Mucosa of descending colon (tissue), 3 donors: ENCODE data around the gene RRP8. TPM values are rescaled to one million over a fixed set of nuclear protein-coding genes. Genes with fewer than 3 reads are reported as not detected.

ENCODE experiments used
- ATAC-seq: fragments of 200-7000 bp; cut with Tn5 transposase; one replicate; pipeline ENCODE4 v1.9.1; 2020; ENCODE audit warnings: mild to moderate bottlenecking, moderate library complexity
- DNase-seq, 3 donors: peaks; one replicate each; pipeline ENCODE4 v3.0.0-alpha.2; 2020
- H3K36me3 ChIP-seq: fragments of 200-600 bp; one replicate; pipeline ENCODE4 v1.8.0; 2021; ENCODE audit warnings: low read depth, mild to moderate bottlenecking
- H3K4me1 ChIP-seq: fragments of 200-600 bp; one replicate; pipeline ENCODE4 v1.8.0; 2021; ENCODE audit warnings: low read depth, mild to moderate bottlenecking
- H3K4me3 ChIP-seq: fragments of 200-600 bp; one replicate; pipeline ENCODE4 v1.8.0; 2021; ENCODE audit warnings: mild to moderate bottlenecking
- H3K9me3 ChIP-seq: fragments of 200-600 bp; one replicate; pipeline ENCODE4 v1.8.0; 2021; ENCODE audit warnings: mild to moderate bottlenecking
- intact Hi-C, 2 donors: fragments of 100-400 bp; cut with DNase I in 1 of 2; cut with micrococcal nuclease in 1 of 2; formaldehyde crosslinking; loops; one replicate each; pipeline versions ENCODE4 v1.11.0 to v1.11.1; 2022; cut with DNase I, micrococcal nuclease
- total RNA-seq, 3 donors: library from RNA; stranded (reverse); fragmentation: NEBNext Ultra II Directional in 2 of 3; extraction: Animal tissue kit (Norgen Biotek cat#: 25700) in 2 of 3; gene quantifications; one replicate each; pipeline versions ENCODE4 v1.2.1 to v1.2.4, GENCODE V29; 2021 to 2023
- TF ChIP-seq, protein P1 (sequence below): fragments of 200-600 bp; IDR thresholded peaks from one replicate; pipeline ENCODE4 v1.8.0; 2022; ENCODE audit warnings: antibody characterized with exemption, mild to moderate bottlenecking
- donor health status: DM: no; HTN: no; CAD: no; lungs with moderate emphysema.
- donor health status: DM: no; HTN: no; CAD: no.
- donor health status: DM: no; HTN: yes; CAD: no.

RRP8 gene
- total RNA-seq, 3 donors from 2014 or later, result 20.5 to 33.7 (median 20.7) TPM

DNA sequence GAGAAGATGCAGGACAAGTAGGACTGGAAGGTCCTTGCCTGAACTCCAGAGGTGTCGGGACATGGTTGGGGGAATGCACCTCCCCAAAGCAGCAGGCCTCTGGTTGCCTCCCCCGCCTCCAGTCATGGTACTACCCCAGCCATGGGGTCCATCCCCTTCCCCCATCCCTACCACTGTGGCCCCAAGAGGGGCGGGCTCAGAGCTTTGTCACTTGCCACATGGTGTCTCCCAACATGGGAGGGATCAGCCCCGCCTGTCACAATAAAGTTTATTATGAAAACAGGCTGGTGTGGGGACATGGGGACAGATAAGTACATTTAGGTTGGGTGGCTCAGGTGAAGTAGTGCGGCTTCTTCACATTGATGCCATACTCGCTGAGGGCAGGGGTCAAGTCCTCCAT is 7.2 kb upstream of the RRP8 start:
- DNase-seq (peak in 1 of 3 donors; percentile 56), ATAC-seq (no peak)
- TF ChIP-seq, protein P1, sequence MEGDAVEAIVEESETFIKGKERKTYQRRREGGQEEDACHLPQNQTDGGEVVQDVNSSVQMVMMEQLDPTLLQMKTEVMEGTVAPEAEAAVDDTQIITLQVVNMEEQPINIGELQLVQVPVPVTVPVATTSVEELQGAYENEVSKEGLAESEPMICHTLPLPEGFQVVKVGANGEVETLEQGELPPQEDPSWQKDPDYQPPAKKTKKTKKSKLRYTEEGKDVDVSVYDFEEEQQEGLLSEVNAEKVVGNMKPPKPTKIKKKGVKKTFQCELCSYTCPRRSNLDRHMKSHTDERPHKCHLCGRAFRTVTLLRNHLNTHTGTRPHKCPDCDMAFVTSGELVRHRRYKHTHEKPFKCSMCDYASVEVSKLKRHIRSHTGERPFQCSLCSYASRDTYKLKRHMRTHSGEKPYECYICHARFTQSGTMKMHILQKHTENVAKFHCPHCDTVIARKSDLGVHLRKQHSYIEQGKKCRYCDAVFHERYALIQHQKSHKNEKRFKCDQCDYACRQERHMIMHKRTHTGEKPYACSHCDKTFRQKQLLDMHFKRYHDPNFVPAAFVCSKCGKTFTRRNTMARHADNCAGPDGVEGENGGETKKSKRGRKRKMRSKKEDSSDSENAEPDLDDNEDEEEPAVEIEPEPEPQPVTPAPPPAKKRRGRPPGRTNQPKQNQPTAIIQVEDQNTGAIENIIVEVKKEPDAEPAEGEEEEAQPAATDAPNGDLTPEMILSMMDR, result no peak
- Histone ChIP-seq H3K36me3 (no peaks in the 10 kb centered on the region), H3K4me3 (no peak overlapping the region), H3K4me1 (peaks cover 33% of the 10 kb centered on the region), H3K9me3 (no peaks in the 10 kb centered on the region)
- intact Hi-C loops, result no loop called here

DNA sequence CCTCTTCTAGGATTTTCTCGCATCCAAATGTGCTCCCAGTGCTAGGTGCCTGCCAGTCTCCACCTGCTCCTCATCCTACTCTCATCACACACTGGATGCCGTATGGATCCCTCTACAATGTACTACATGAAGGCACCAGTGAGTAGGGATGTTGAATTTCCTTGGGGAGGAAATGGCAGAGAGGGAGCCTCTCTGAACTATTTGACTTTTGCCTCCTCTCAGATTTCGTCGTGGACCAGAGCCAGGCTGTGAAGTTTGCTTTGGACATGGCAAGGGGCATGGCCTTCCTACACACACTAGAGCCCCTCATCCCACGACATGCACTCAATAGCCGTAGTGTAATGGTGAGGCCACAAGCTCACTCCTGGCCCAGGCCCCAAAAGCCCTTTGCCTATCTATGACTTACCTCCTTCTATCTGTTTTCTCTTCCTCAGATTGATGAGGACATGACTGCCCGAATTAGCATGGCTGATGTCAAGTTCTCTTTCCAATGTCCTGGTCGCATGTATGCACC is 6.1 kb upstream of the RRP8 start:
- no peak overlapping the region for H3K4me3 ChIP-seq
- H3K4me1 ChIP-seq, result peaks cover 34% of the 10 kb centered on the region
- TF ChIP-seq, protein P1, result no peak
- H3K9me3 ChIP-seq, result no peaks in the 10 kb centered on the region
- intact Hi-C loops, result loop anchor here in 1 of 2 donors (10.0 kb wide), 1 partner anchor 75 kb away; the partner anchor contains the start of gene MRPL17
- no peaks in the 10 kb centered on the region for H3K36me3 ChIP-seq
- DNase-seq, result peak in 1 of 3 donors; percentile 2
- no peak for ATAC-seq

DNA sequence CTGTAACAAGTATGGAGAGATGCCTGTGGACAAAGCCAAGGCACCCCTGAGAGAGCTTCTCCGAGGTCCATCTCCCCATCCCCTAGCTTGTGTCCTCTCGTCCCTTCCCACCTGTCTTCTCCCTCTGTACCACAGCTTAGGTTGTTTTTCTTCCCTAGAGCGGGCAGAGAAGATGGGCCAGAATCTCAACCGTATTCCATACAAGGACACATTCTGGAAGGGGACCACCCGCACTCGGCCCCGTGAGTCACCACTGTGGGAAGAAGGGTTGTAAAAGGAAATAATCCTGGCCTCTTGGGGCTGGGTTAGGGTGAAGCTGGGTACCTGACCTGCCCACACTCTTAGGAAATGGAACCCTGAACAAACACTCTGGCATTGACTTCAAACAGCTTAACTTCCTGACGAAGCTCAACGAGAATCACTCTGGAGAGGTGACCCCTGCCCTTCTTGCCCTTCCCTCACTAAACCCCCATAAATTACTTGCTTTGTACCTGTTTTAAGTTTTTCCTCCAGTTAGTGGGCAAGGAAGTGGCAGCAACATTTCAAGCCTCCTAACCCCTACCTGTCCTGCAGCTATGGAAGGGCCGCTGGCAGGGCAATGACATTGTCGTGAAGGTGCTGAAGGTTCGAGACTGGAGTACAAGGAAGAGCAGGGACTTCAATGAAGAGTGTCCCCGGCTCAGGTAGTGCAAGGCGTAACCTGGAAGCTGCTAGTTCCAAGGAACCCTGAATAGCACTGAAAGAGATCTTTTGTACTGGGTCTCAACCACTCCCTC is 5.5 kb upstream of the RRP8 start:
- Histone ChIP-seq H3K9me3 (no peaks in the 10 kb centered on the region), H3K4me1 (peaks cover 34% of the 10 kb centered on the region), H3K36me3 (no peaks in the 10 kb centered on the region), H3K4me3 (no peak overlapping the region)
- no peak for ATAC-seq
- intact Hi-C loops, result loop anchor here in 1 of 2 donors (10.0 kb wide), 1 partner anchor 76 kb away; the partner anchor contains the start of gene MRPL17
- TF ChIP-seq, protein P1, result no peak
- DNase-seq, result peak in 1 of 3 donors; percentile 8

DNA sequence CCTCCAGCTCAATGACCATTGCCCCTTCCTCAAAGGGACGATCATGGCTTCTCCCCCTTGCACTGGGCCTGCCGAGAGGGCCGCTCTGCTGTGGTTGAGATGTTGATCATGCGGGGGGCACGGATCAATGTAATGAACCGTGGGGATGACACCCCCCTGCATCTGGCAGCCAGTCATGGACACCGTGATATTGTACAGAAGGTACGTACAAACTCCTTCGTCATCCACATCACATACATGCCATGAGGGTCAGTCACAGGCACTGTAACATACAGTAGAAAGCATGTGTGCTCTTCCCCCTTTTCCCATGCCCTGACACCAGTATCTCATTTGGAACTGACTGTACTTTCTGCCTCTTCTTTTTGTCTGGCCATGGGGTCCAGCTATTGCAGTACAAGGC is 4.6 kb upstream of the RRP8 start:
- H3K9me3 ChIP-seq, result no peaks in the 10 kb centered on the region
- no peaks in the 10 kb centered on the region for H3K36me3 ChIP-seq
- no peak overlapping the region for H3K4me3 ChIP-seq
- intact Hi-C loops, result loop anchor here in 1 of 2 donors (10.0 kb wide), 1 partner anchor 77 kb away; the partner anchor contains the start of gene MRPL17
- H3K4me1 ChIP-seq, result peaks cover 34% of the 10 kb centered on the region
- DNase-seq (peak in 1 of 3 donors; percentile 9), ATAC-seq (no peak)
- TF ChIP-seq, protein P1, result no peak

DNA sequence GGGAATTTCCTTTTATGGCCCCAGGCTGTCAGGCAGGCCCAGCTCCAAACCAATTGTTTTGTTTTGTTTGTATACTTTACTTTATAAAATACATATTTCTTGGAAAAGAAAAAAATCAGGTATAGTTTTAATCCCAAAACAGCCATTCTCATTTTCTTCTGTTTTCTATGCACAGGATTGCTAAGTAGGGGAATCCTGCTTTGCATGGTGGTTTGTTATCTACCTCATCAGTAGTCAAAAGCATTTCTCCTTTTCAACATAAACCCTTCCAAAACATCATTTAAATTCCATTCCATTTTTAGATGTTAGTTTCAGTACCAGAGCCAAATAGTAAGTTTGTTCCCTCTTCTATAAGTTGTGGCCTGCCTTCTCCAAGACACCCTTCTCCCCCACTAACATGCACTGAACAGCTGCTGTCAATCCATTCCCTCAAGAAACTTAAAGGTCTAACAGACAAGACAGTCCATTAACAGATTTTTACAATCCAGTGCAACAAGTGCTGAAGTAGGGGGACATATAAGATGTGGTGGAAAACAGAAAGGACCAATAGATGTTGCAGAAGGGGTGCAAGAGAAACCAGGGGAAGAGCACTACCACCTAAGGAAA is 3.9 kb upstream of the RRP8 start:
- no peak overlapping the region for H3K4me3 ChIP-seq
- intact Hi-C loops, result loop anchor here in 1 of 2 donors (10.0 kb wide), 1 partner anchor 78 kb away; the partner anchor contains the start of gene MRPL17
- no peaks in the 10 kb centered on the region for H3K36me3 ChIP-seq
- TF ChIP-seq, protein P1, result no peak
- H3K4me1 ChIP-seq, result peaks cover 39% of the 10 kb centered on the region
- no peak for ATAC-seq
- DNase-seq, result no peak
- H3K9me3 ChIP-seq, result no peaks in the 10 kb centered on the region
